ENCODE data around the gene SLC35B2.

DNA sequence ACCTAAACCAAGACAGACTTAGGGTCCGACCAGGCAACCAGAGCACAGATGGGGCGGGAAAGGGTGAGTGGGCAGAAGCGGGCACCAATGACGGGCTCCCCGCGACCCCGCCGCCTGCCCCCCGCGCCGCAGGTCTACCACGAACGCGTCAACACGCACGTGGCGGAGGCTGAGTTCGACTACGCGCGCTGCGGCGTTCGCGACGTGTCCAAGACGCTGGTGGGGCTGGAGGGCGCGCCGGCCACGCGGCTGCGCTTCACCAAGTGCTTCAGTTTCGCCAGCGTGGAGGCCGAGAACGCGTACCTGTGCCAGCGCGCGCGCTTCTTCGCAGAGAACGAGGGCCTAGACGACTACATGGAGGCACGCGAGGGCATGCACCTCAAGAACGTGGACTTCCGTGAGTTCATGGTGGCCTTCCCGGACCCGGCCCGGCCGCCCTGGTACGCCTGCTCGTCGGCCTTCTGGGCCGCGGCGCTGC, 18.0 kb upstream of the SLC35B2 start:
- no peak for TF ChIP-seq FEZF1 (tag by site-specific recombination; IDR thresholded peaks at IDR 0.05)
- no peak for TF ChIP-seq ZNF621 (tag by site-specific recombination; IDR thresholded peaks at IDR 0.05)
- no peak for TF ChIP-seq ZNF341 (tag by site-specific recombination; IDR thresholded peaks at IDR 0.05; ENCODE audit: low read depth)
- TF ChIP-seq, protein P1, sequence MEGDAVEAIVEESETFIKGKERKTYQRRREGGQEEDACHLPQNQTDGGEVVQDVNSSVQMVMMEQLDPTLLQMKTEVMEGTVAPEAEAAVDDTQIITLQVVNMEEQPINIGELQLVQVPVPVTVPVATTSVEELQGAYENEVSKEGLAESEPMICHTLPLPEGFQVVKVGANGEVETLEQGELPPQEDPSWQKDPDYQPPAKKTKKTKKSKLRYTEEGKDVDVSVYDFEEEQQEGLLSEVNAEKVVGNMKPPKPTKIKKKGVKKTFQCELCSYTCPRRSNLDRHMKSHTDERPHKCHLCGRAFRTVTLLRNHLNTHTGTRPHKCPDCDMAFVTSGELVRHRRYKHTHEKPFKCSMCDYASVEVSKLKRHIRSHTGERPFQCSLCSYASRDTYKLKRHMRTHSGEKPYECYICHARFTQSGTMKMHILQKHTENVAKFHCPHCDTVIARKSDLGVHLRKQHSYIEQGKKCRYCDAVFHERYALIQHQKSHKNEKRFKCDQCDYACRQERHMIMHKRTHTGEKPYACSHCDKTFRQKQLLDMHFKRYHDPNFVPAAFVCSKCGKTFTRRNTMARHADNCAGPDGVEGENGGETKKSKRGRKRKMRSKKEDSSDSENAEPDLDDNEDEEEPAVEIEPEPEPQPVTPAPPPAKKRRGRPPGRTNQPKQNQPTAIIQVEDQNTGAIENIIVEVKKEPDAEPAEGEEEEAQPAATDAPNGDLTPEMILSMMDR (tag by site-specific recombination; IDR thresholded peaks at IDR 0.05), result no peak
- no peak for TF ChIP-seq ZBTB1 (tag by site-specific recombination; IDR thresholded peaks at IDR 0.05)
- TF ChIP-seq ZNF112 (tag by site-specific recombination; IDR thresholded peaks at IDR 0.05), result no peak
- no peak for TF ChIP-seq ZNF600 (tag by site-specific recombination; IDR thresholded peaks at IDR 0.05)
- TF ChIP-seq ZFP41 (tag by site-specific recombination; IDR thresholded peaks at IDR 0.05; ENCODE audit: borderline replicate concordance), result no peak

Measured in HEK293 (cell line).